Uterus (tissue), 4 donors: ENCODE data around the gene INPP5A. TPM values are rescaled to one million over a fixed set of nuclear protein-coding genes. Genes with fewer than 3 reads are reported as not detected.

ENCODE experiments used
- DNase-seq, 2 donors: peaks; one replicate each; pipeline ENCODE4 v3.0.0-alpha.2; 2019 to 2020
- H3K27ac ChIP-seq, 2 donors: fragments of 200-600 bp; sonication (generic); 1 replicate in 1 of 2; 2 replicates in 1 of 2; pipeline ENCODE4 v1.5.1; 2016 to 2018
- H3K27me3 ChIP-seq, 2 donors: fragments of 200-600 bp; sonication (generic); one replicate each; pipeline ENCODE4 v1.5.1; 2018 to 2019; ENCODE audit warnings: control low read depth in 1 of 2
- H3K36me3 ChIP-seq, 2 donors: fragments of 200-600 bp; sonication (generic); one replicate each; pipeline ENCODE4 v1.5.1; 2019; ENCODE audit warnings: control low read depth in 1 of 2
- H3K4me1 ChIP-seq, 2 donors: fragments of 200-600 bp; sonication (generic); one replicate each; pipeline ENCODE4 v1.5.1; 2018 to 2019; ENCODE audit warnings: control low read depth in 1 of 2
- H3K4me3 ChIP-seq, 2 donors: fragments of 200-600 bp; sonication (generic); 1 replicate in 1 of 2; 2 replicates in 1 of 2; pipeline ENCODE4 v1.5.1; 2018 to 2019; ENCODE audit warnings: mild to moderate bottlenecking in 1 of 2
- H3K9me3 ChIP-seq, 2 donors: fragments of 200-600 bp; sonication (generic); one replicate each; pipeline ENCODE4 v1.5.1; 2019; ENCODE audit warnings: control low read depth in 1 of 2
- CTCF ChIP-seq, 4 experiments: fragments of 200-600 bp in 2 of 4; fragments of 450-650 bp in 2 of 4; sonication (generic) in 2 of 4; IDR thresholded peaks; one replicate each; pipeline ENCODE4 v1.5.1; 2016 to 2019; ENCODE audit warnings: antibody characterized with exemption in 4 of 4, mild to moderate bottlenecking in 2 of 4, moderate library complexity in 1 of 4
- POLR2A ChIP-seq, 2 donors: fragments of 450-650 bp; IDR thresholded peaks; one replicate each; pipeline ENCODE4 v1.6.1; 2016; ENCODE audit warnings: antibody characterized with exemption in 2 of 2, mild to moderate bottlenecking in 1 of 2, moderate library complexity in 1 of 2
- intact Hi-C: fragments of 100-400 bp; cut with DNase I; formaldehyde crosslinking; loops from one replicate; pipeline ENCODE4 v1.15.1; 2023; ENCODE audit warnings: low total_unique reads
- total RNA-seq, 4 donors: library from RNA; depleted of rRNA in 3 of 4; stranded (reverse); fragments of >200 nt in 3 of 4; gene quantifications; one replicate each; pipeline versions ENCODE4 v1.1.0 to v1.2.4, GENCODE V29; 2014 to 2023
- donor health status: DM: yes; HTN: yes; CAD: no.

The INPP5A gene
- total RNA-seq, 4 donors from 2014 or later, result 22.5 to 160 (median 93.2) TPM

GRCh38 chr10:132827861-132828539 is 290.4 kb downstream of the INPP5A start:
- no peak for DNase-seq

GRCh38 chr10:132828681-132829080 is 291.1 kb downstream of the INPP5A start:
- no peak overlapping the region for H3K27ac ChIP-seq
- no peak for DNase-seq
- peaks cover 0 to 5% of the 10 kb centered on the region in 2 donors for H3K27me3 ChIP-seq
- intact Hi-C loops, result no loop called here
- TF ChIP-seq POLR2A (IDR thresholded peaks at IDR 0.05) (no peak), CTCF (IDR thresholded peaks at IDR 0.05) (no peak)
- no peaks in the 10 kb centered on the region for H3K9me3 ChIP-seq
- H3K4me3 ChIP-seq, result no peak overlapping the region
- no peaks in the 10 kb centered on the region for H3K36me3 ChIP-seq
- H3K4me1 ChIP-seq, result no peaks in the 10 kb centered on the region

More at GRCh38 chr10:132827861-132828539, 290.4 kb downstream of the INPP5A start:
- Histone ChIP-seq H3K9me3 (no peaks in the 10 kb centered on the region), H3K27ac (no peak overlapping the region), H3K4me3 (no peak overlapping the region), H3K4me1 (no peaks in the 10 kb centered on the region), H3K36me3 (no peaks in the 10 kb centered on the region), H3K27me3 (no peaks in the 10 kb centered on the region)
- intact Hi-C loops, result no loop called here
- TF ChIP-seq POLR2A (IDR thresholded peaks at IDR 0.05) (no peak), CTCF (IDR thresholded peaks at IDR 0.05) (no peak)

- no peak overlapping the region for H3K4me3 ChIP-seq
- intact Hi-C loops, result no loop called here
- no peaks in the 10 kb centered on the region for H3K9me3 ChIP-seq
- peaks cover 0 to 12% of the 10 kb centered on the region in 2 donors for H3K27me3 ChIP-seq
- no peaks in the 10 kb centered on the region for H3K36me3 ChIP-seq
- no peak overlapping the region for H3K27ac ChIP-seq
- no peaks in the 10 kb centered on the region for H3K4me1 ChIP-seq
- TF ChIP-seq CTCF (IDR thresholded peaks at IDR 0.05) (no peak), POLR2A (IDR thresholded peaks at IDR 0.05) (no peak)
- no peak for DNase-seq
These were observed 291.8 kb downstream of the INPP5A start for GRCh38 chr10:132829403-132829802.

GRCh38 chr10:132832186-132832969 is 294.8 kb downstream of the INPP5A start:
- Histone ChIP-seq H3K4me1 (no peaks in the 10 kb centered on the region), H3K27ac (no peak overlapping the region), H3K27me3 (peaks cover 0 to 19% of the 10 kb centered on the region in 2 donors), H3K9me3 (no peaks in the 10 kb centered on the region), H3K36me3 (no peaks in the 10 kb centered on the region), H3K4me3 (no peak overlapping the region)
- TF ChIP-seq CTCF (IDR thresholded peaks at IDR 0.05) (no peak), POLR2A (IDR thresholded peaks at IDR 0.05) (no peak)
- intact Hi-C loops, result no loop called here
- no peak for DNase-seq

Other genes starting within 250 kb of the INPP5A start
- gene STK32C, start 229.8 kb upstream of the INPP5A start, total RNA-seq, result 10 to 100 TPM in 1 of 4 donors, 1 to 10 TPM in 2, under 1 TPM in 1; 0.51 to 17.2 (median 3.2) TPM
- gene LRRC27, start 205.6 kb upstream of the INPP5A start, total RNA-seq, result 10 to 100 TPM in 3 of 4 donors, under 1 TPM in 1; 0.59 to 32.6 (median 15.3) TPM
- 10 to 100 TPM in 2 of 4 donors, 1 to 10 TPM in 1, under 1 TPM in 1; 0.29 to 27.6 (median 8.3) TPM for gene PWWP2B, start 140.6 kb upstream of the INPP5A start, total RNA-seq
- under 1 TPM in 1 of 4 donors, not detected in 3; 0.14 TPM for gene NKX6-2, start 248.4 kb downstream of the INPP5A start, total RNA-seq